H4 (cell line): ENCODE measurements around the gene THEM4. TPM values are rescaled to one million over a fixed set of nuclear protein-coding genes. Genes with fewer than 3 reads are reported as not detected.

Source experiments
- DNase-seq: peaks from one replicate; pipeline ENCODE4 v3.0.0-alpha.2; 2015; ENCODE audit warnings: low spot score
- total RNA-seq: library from RNA; depleted of rRNA; stranded (reverse); fragments of >200 nt; shearing (Covaris generic); gene quantifications from 2 replicates; pipeline ENCODE4 v1.2.3, GENCODE V29; 2014; rRNA removed

The THEM4 gene
- 9.3 and 11.3 TPM in 2 replicates for total RNA-seq

- DNase-seq, result peak; percentile 93
Measured at GRCh38 chr1:151909167-151910149, at the start of gene THEM4. THEM4 (minus strand) TSS chr1:151909511; CDS start chr1:151909458, 53 bp downstream.

GRCh38 chr1:151958959-151959358, 49.6 kb upstream of the THEM4 start:
- no peak for DNase-seq

DNA sequence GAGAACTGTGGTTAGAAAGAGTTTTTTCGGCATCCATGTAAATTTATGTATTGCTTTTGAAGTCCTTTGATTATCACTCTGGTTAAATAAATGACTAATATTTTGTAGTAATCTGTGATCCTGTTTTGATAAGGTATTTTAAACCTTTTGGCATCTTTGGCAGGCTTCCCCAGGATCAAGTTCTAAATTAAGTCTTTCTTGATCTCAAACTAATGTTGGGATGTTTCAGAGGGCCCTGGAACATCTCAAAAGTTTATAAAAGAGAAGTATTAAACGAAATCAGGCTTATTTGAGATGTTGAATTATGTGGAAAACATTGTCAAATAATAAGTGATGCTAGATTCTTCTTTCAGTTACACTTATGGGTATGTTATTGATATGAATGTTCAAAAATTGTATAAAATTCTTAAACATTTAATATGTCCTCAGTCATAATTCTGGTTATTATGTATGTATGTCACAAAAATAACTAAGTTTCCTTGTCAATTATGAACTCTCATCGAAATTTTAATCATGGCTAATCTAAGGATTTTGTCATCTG, 47.7 kb upstream of the THEM4 start:
- DNase-seq, result no peak

GRCh38 chr1:151953409-151954094, 44.2 kb upstream of the THEM4 start:
- DNase-seq, result no peak

GRCh38 chr1:151952811-151953210, 43.5 kb upstream of the THEM4 start:
- DNase-seq, result no peak

DNA sequence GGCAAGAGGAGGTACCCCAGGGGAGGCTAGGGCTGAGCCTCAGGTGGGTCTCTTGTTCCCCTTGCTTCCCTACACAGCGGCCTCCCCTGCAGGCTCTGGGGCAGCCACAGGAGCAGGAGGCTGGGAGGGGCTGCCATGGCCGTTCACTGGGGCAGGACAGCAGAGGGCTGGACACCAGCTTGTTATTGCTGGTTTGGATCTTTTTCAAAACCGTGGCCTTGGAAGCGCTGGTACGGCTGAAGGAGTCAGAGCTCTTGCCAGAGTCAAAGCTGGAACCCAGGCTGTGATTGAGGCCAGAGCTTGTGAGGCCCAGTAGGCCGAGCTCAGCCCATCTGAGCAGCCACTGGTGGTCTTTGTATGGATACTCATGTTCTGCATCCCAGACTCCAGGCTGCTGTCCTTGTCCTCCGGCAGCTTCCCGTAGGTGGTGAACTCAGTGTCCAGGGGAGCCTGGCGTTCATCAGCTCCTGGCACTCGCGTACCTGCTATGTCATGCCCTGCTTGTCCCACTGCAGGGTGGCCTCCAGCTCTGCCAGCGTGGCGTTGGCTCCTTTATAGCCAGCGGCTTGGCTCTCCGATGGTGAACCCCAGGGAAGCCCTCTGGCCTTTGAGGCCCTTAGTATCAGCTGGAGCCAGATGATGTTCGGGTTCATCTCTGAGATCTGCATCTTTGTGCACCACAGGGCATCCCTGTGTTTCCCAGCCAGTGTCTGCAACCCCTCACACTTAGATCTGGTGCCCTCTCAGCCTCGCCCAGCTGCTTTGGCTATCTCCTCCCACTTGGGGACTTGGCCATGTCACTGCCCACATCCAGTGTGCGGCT, 40.3 kb upstream of the THEM4 start:
- no peak for DNase-seq

DNA sequence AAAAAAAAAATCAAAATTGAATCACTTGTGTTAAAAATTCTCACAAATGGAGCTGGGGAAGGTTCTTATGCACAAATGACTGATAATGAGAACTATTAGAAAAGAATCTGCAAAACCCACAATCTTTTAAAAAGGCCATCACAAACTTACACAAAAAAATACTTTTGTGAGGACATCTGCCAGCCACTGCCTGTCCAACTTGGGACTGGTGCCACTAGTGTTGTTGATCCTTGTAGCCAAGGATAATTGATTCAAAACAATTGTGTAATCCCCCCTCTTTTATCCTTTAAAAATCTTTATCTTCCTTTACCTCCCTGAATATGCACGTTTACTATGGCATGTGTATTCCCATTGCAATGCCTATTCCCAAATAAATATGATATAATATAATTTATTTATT, 39.2 kb upstream of the THEM4 start:
- DNase-seq, result no peak

- no peak for DNase-seq
Measured at GRCh38 chr1:151947140-151947539, 37.8 kb upstream of the THEM4 start.

- DNase-seq, result peak; percentile 92
Measured at GRCh38 chr1:151945725-151946722, 36.7 kb upstream of the THEM4 start.

GRCh38 chr1:151944857-151945575, 35.7 kb upstream of the THEM4 start:
- no peak for DNase-seq

DNA sequence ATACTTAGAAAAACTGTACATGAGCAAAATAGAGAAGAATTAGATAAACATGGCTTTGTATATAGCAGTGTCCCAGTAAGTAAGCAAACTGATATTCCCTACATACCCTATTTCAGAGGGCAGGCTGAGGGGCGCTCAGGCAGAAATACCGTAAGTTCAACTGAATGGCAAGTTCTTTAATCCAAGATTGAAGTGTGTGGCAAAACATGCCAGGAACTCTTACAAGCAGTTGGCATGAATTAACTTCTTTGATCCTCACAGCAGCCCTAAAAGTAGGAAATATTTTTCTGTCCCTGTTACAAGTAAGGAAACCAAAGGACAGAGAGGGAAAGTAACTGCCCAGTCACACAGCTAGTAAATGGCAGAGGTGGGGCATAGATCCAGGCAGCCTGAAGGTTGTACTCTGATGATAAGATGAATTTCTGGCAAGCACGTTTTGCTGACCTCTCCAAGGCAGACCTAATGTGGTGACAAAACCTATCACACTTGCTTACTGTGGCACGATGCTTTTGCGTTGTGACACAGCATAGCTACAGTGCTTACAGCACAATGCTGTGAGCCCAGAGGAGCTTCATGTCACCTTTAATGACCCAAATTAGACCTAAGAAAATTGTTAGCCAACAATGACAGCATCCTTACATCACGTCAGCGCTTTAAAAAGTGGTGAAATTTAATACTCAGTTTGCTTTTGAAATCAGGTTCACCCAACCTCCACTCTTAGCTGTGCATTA, 35.0 kb upstream of the THEM4 start:
- peak; percentile 13 for DNase-seq

GRCh38 chr1:151943591-151943990, 34.3 kb upstream of the THEM4 start:
- no peak for DNase-seq

- DNase-seq, result no peak
Measured at GRCh38 chr1:151942882-151943281, 33.6 kb upstream of the THEM4 start.

GRCh38 chr1:151940541-151940940, 31.2 kb upstream of the THEM4 start:
- DNase-seq, result no peak

DNA sequence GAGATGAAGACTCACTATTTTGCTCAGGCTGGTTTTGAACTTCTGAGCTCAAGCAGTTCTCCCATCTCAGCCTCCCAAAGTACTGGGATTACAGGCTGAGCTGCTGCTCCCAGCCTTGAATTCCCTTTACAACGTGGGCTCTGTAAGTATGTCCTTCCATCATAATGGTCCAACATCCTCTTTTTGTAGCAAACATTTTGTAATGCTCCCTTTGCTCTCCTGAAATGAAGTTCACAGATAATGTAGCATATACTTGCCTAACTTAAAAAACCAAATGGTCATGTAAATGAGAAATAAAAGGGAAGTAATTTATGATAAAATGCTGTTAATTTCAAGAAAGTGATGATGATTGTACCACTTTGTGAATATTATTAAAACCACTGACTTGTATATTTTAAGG, 30.5 kb upstream of the THEM4 start:
- DNase-seq, result no peak

DNA sequence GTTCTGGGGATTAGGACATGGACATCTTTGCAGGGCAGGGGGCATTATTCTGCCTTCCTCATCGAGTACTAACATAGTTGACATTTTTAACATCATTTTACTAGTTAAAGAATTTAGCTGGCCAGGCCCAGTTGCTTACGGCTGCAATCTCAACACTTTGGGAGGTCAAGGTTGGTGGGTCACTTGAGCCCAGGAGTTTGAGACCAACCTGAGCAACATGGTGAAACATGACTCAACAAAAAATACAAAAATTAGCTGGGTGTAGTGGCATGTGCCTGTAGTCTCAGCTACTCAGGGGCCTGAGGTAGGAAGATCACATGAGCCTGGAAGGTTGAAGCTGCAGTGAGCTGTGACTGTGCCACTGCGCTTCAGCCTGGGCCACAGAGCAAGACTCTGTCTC, 29.8 kb upstream of the THEM4 start:
- DNase-seq, result no peak

GRCh38 chr1:151936653-151937052, 27.3 kb upstream of the THEM4 start:
- DNase-seq, result no peak

DNA sequence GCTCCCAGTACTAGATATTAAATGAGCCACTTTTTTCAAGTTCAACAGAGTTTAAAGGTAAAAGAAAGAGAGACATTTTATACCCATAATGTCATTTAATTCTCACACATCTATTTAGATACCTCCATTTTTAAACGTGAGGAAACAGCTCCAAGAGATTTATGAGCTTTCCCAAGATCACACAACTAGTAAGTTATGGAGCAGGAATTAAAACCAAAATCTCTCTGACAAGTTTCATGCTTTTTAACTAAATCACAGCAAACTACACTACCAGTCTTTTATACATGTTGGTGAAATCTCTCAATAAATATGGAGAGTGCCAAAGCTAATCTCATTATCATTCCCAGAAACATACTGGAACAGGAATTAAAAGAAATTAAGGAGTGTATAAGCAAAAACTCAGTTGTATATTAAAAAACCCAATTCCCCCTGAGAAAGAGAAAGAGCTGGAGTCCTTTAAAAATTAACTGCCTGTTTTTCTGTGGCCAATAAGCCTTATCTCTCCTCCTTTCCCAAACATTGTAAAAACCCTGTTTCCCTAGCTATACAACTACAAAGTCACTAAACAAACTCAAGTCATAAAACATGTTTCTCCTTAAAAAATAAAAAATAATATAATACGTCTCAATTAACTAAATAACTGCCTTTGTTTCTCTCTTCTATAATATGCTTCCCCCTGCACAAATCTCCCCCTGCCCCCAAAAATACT, 26.7 kb upstream of the THEM4 start:
- no peak for DNase-seq
